RPMI7951 (cell line): Measurements from ENCODE around the gene SPINT2. TPM values are rescaled to one million over a fixed set of nuclear protein-coding genes. Genes with fewer than 3 reads are reported as not detected.
"Not testable (repeated sequence)": the region's sequence is repeated elsewhere in the genome, so short reads cannot be mapped to it uniquely, and the experiment has no call there.

Experiments used
- DNase-seq: peaks from one replicate; pipeline ENCODE4 v3.0.0-alpha.2; 2012; ENCODE audit warnings: low read depth
- total RNA-seq: library from RNA; depleted of rRNA; stranded (reverse); fragments of >200 nt; shearing (Covaris generic); gene quantifications from 2 replicates; pipeline ENCODE4 v1.2.3, GENCODE V29; 2014; rRNA removed

The SPINT2 gene
- total RNA-seq, 1 experiment from 2014 or later, result 0.48 TPM

DNA sequence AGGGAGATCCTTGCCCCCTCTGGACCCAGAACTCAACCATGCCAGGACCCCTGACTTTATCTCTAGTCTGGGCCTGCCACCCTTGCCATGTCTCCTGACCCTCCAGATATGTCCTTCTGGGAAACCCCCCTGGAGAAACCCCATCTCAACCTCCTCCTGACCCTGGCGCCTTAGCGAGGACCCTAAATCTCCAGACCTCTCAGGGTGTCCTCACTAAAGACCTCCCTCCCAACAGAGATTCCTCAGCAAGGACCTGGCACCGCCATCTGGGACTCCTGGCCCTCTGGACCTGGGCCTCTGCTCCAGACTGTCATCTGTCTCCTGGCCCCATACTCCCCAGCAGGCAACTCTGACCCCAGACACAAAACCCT is 56.6 kb downstream of the SPINT2 start:
- DNase-seq, result no peak

DNA sequence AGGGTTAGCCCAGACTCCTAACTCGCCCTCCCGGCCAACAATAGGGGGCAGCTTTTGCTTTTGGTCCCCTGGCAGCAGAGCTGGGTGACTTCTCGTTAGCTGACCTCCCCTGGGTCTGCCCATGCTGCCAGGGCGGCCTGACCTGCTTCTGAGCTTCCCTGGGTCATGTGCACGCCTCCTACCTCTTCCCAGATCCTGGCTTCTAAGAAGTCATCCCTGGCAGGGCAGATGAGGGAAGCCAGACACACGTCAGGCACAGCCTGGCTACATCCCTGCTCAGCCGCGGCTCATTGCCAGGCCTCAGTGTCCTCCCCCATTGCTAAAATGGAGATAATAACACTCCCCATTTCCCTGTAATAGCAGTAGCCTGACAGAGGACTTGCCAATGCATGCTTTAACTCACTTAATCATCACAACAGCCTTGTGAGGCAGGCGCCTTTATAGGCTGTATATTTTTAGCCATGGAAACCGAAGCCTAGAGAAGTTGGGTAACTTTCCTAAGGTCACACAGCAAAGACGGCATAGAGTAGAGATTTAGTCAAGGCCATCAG is 57.3 kb downstream of the SPINT2 start:
- no peak for DNase-seq

DNA sequence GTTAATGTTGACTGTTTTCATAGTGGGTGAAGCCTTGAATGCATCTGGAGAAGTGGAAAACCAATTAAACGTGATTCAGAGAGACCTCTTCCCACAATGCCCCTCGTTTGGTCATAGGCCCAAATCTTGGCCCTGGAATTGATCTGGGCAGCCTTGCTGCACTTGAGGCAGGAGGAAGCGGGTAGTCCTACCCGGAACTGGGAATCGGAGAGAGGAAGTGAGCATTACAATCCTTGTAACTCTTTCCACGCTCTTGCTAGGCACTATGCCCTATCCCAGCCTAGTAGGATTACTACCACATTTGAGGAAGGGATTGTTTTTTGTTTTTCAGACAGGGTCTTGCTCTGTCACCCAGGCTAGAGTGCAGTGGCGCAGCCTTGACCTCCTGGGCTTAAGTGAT is 58.9 kb downstream of the SPINT2 start:
- no peak for DNase-seq

DNA sequence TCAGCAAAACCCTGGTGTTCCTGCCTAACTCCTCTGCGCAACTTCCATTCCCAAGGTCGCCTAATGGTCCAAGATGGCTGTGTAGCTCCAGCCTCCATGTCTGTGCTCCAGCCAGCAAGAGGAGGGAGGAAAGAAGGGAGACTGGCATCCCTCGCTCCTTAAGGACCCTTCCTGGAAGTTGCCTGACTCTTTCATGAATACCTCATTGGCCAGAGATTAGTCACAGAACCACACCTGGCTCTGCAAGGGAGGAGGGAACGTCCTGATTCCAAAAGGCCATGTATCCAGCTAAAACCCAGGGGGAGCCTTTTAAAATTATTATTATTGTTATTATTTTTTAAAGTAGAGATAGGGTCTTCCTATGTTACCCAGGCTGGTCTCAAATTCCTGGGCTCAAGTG is 60.1 kb downstream of the SPINT2 start:
- no peak for DNase-seq

DNA sequence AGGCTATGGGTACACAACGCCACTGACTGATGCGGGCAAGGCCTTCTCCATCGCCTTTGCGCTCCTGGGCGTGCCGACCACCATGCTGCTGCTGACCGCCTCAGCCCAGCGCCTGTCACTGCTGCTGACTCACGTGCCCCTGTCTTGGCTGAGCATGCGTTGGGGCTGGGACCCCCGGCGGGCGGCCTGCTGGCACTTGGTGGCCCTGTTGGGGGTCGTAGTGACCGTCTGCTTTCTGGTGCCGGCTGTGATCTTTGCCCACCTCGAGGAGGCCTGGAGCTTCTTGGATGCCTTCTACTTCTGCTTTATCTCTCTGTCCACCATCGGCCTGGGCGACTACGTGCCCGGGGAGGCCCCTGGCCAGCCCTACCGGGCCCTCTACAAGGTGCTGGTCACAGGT is 62.2 kb downstream of the SPINT2 start:
- DNase-seq, result no peak

DNA sequence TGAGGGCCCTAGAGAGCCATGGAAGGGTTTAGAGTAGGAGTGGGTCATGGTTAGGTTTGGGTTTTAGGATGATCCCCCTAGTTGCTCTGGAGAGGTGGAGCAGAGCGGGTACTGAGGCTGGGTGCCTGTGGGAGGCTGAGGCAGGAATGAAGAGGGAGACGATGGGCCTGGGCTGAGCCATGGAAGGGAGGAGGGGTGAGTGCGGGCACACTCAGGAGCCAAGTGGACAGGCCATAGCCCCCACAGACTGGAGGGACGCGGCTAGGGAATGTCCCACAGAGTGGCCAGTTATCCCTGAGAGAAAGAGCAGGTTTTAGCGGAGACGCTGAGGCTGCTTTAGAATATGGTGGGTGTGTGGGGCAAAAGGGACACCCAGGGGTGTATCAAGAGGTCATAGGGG is 65.3 kb downstream of the SPINT2 start:
- no peak for DNase-seq

DNA sequence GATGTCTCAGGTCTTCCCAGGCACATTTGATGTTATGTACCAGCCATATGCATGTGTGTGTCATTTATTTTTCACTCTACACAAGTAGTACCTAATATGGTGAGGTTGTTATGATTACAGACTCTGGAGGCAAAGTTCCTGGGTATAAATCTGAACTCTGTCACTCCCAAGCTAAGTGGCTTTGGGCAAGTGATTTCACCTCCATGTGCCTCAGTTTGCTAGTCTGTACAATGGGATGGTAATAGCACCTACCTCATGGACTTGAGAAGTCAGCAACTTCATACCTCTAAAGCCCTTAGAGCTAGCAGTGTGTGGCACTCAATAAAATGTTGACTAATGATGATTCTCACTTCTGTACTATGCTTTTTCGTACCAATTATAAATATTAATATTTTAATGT is 67.4 kb downstream of the SPINT2 start:
- DNase-seq, result no peak

DNA sequence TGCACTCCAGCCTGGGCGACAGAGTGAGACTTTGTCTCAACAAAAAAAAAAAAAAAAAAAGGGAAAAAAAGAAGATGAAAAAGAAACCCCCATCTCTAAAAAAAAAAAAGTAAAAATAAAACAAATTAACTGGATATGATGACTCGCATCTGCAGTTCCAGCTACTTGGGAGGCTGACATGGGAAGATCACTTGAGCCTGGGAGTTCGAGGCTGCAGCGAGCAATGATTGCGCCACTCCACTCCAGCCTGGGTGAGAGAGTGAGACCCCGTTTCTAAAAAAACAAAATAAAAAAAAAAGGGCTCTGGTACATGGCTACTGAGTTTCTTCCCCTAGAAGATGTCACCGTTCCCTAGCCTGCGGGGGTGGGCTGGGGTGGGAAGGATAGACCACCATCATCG is 68.9 kb downstream of the SPINT2 start:
- no peak for DNase-seq

DNA sequence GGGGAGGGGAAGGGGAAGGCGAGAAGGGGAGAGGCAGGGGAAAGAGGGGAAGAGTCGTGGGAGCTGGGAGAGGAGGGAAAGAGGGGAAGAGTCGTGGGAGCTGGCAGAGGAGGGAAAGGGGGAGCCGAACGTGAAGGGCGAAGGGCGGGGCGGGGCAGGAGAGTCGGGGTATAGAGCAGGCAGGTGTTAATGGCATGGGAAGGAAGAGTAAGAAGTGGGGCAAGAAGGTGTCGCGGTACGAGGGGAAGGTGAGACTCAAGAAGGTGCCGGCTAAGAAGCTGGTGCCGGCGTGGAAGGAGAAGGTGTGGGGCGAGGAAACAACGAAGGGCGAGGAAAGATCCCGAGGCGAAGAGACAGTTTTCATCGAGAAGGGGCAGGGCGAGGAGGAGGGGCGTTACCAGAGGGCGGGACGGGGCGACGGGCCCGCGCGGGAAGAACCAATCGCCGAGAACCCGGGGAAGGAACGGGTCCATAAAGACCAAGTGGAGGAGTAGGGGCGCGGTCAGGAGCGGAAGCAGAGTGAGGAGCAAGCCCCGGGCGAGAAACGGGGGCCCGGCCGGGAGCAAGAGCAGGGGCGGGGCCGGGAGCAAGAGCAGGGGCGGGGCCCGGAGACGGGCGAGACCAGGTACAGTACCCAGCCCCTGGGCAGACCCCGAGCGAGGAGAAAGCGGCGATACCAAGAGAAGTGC is 71.7 kb downstream of the SPINT2 start:
- peak; percentile 96 for DNase-seq

DNA sequence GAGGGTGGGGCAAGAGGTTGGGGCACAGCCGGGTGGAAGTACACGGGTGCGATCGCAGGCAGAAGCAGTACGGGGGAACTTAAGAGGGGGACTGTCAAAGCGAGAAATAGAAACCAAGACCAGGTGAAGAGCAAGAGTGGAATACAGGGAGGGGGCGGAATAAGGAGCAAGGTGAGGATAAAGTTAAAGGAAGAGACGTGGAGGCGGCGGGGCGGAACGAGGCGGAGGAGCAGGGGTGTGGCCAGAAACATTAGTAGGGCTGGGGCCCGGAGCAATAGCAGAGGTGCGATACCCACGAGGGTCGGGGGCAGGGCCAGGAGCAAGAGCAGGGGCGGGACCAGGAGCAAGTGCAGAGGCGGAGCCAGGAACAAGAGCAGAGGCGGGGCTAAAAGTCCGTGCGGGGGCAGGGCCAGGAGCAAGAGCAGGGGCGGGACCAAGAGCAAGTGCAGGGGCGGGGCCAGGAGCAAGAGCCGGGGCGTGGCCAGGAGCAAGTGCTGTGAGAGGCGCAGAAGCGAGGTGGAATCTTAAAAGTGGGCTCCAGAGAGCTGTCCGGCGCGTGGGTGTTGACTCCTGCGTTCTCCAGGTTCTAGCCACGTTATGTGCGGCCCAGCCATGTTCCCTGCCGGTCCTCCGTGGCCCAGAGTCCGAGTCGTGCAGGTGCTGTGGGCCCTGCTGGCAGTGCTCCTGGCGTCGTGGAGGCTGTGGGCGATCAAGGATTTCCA is 72.4 kb downstream of the SPINT2 start:
- DNase-seq, result peak; percentile 89

DNA sequence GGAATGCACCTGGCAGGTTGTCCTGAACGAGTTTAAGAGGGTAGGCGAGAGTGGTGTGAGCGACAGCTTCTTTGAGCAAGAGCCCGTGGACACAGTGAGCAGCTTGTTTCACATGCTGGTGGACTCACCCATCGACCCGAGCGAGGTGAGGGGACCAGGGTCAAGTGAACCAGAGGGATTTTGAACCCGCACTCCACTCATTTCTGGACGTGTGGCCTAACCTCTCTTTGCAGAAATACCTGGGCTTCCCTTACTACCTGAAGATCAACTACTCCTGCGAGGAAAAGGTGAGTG is 72.9 kb downstream of the SPINT2 start:
- DNase-seq, result no peak

DNA sequence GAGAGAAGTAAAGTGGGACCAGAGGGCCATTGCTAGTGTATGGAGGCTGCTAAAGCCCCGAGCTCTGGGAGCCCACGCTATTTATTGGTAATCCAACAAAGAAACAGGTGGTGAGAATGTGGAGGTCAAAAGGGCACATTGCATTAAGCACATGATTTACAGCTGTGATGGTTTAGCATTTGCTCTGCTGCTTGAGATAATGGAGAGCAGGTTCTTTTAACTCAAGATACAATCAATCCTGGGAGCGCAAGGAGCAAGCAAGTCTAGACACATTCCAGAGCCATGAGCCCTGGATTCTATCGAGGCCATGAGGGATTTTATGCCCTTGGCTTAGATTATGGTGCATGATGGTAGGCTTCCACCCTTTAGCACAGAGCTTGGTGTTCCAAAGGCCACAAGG is 74.6 kb downstream of the SPINT2 start:
- not testable (repeated sequence) for DNase-seq

DNA sequence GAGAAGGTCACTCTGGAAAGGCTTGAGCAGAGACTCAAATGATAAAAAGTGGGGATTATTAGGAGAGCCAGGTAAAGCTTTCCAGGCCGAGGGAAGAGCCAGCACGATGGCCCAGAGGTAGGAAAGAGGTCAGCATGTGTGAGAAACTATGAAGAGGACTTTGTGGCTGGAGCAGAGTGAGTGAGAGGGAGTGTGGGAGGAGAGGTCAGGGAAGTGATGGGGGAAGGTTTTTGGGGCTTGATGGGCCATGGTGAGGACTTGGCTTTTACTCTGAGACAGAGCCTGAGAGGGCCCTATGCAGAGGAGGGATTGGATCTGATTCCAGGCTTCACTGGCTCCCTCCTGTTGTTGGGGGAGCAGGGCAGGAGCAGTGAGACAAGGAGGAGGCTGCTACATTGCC is 76.6 kb downstream of the SPINT2 start:
- DNase-seq, result no peak

Other genes with a start within 250 kb of the SPINT2 start
- gene DPF1, start 40.4 kb upstream of the SPINT2 start, total RNA-seq, result 1.7 and 3.0 TPM in 2 replicates
- gene PPP1R14A, start 8.2 kb upstream of the SPINT2 start, total RNA-seq, result not detected in 2 replicates
- gene C19orf33, start 39.7 kb downstream of the SPINT2 start, total RNA-seq, result not detected in 2 replicates
- gene YIF1B, start 51.4 kb downstream of the SPINT2 start, total RNA-seq, result 80.1 and 106 TPM in 2 replicates
- 0.12 and 0.29 TPM in 2 replicates for gene KCNK6, start 55.3 kb downstream of the SPINT2 start, total RNA-seq
- gene CATSPERG, start 71.3 kb downstream of the SPINT2 start, total RNA-seq, result 0.10 TPM in 1 of 2 replicates, not detected in the other
- gene PSMD8, start 110.0 kb downstream of the SPINT2 start, total RNA-seq, result 478 and 533 TPM in 2 replicates
- 0.36 TPM in 1 of 2 replicates, not detected in the other for gene GGN, start 123.5 kb downstream of the SPINT2 start, total RNA-seq
- 0.72 and 0.78 TPM in 2 replicates for gene SPRED3, start 124.1 kb downstream of the SPINT2 start, total RNA-seq
- gene FAM98C, start 138.5 kb downstream of the SPINT2 start, total RNA-seq, result 8.7 and 14.6 TPM in 2 replicates
- gene RASGRP4, start 161.6 kb downstream of the SPINT2 start, total RNA-seq, result not detected in 2 replicates
- gene RYR1, start 169.1 kb downstream of the SPINT2 start, total RNA-seq, result under 0.01 TPM in 1 of 2 replicates, not detected in the other